IMR-90 (cell line): ENCODE measurements around the gene GRID1. TPM values are rescaled to one million over a fixed set of nuclear protein-coding genes. Genes with fewer than 3 reads are reported as not detected.

Source experiments
- ATAC-seq: fragments of 200-7000 bp; cut with Tn5 transposase; 2 replicates; pipeline ENCODE4 v1.9.1; 2020; ENCODE audit warnings: low read depth, mild to moderate bottlenecking, moderate library complexity
- BruUV-seq: library from RNA; stranded (reverse); fragments of 400-500 nt; replicated peaks from 2 replicates; lab custom pipeline; 2021; lab: Mats Ljungman, UMichigan
- CTCF ChIA-PET: fragments of 300-600 bp; formaldehyde crosslinking; extraction: SDS; loops from one replicate; lab custom pipeline; 2021; ENCODE audit warnings: antibody characterized with exemption; lab: Yijun Ruan, JAX
- POLR2A ChIA-PET: fragments of 300-600 bp; sonication (Branson Sonifier 250); formaldehyde crosslinking; loops from one replicate; lab custom pipeline; 2022; ENCODE audit warnings: antibody characterized with exemption; ENCODE audit not compliant: unreplicated experiment; lab: Charles Lee
- DNase-seq: peaks from one replicate; pipeline ENCODE4 v3.0.0; 2013
- H2AFZ ChIP-seq: replicated peaks from 2 replicates; pipeline ENCODE3; 2013; ENCODE audit warnings: low read length, mild to moderate bottlenecking; ENCODE audit not compliant: poor library complexity
- H2AK5ac ChIP-seq: 2 replicates; pipeline ENCODE4 v1.6.1; 2013; ENCODE audit warnings: low read depth, low read length, inconsistent platforms
- H2AK9ac ChIP-seq: replicated peaks from 2 replicates; pipeline ENCODE3; 2013; ENCODE audit warnings: mild to moderate bottlenecking, low read depth, low read length, moderate library complexity; ENCODE audit not compliant: poor library complexity
- H2BK120ac ChIP-seq: 2 replicates; pipeline ENCODE4 v1.6.1; 2013; ENCODE audit warnings: low read depth, low read length, inconsistent platforms
- H2BK15ac ChIP-seq: 3 replicates; pipeline ENCODE4 v1.6.1; 2013; ENCODE audit warnings: low read depth, low read length, inconsistent platforms
- H2BK20ac ChIP-seq: 2 replicates; pipeline ENCODE4 v1.6.1; 2013; ENCODE audit warnings: low read depth, mild to moderate bottlenecking, inconsistent platforms, low read length, moderate library complexity
- H2BK5ac ChIP-seq: 2 replicates; pipeline ENCODE4 v1.6.1; 2013; ENCODE audit warnings: mild to moderate bottlenecking, low read depth, low read length, inconsistent platforms; ENCODE audit not compliant: poor library complexity, severe bottlenecking
- H3K14ac ChIP-seq: replicated peaks from 2 replicates; pipeline ENCODE4 v1.6.1; 2013; ENCODE audit warnings: low read depth, low read length, inconsistent platforms
- H3K18ac ChIP-seq: 2 replicates; pipeline ENCODE4 v1.6.1; 2013; ENCODE audit warnings: low read depth, low read length, control low read depth
- H3K23ac ChIP-seq: 2 replicates; pipeline ENCODE4 v1.6.1; 2013; ENCODE audit warnings: low read depth, low read length, inconsistent platforms
- H3K27ac ChIP-seq: 2 replicates; pipeline ENCODE4 v1.5.1; 2013; ENCODE audit warnings: mild to moderate bottlenecking, control low read depth, low read length; ENCODE audit not compliant: insufficient read depth
- H3K27me3 ChIP-seq: 2 replicates; pipeline ENCODE4 v1.6.1; 2013; ENCODE audit warnings: low read length; ENCODE audit not compliant: control insufficient read depth, insufficient read depth
- H3K36me3 ChIP-seq: 2 replicates; pipeline ENCODE4 v1.6.1; 2013; ENCODE audit warnings: low read length, mixed read lengths; ENCODE audit not compliant: control insufficient read depth, insufficient read depth
- H3K4ac ChIP-seq: 2 replicates; pipeline ENCODE4 v1.6.1; 2013; ENCODE audit warnings: low read depth, low read length, inconsistent platforms
- H3K4me1 ChIP-seq: 2 replicates; pipeline ENCODE4 v1.6.1; 2013; ENCODE audit warnings: low read length, mixed read lengths; ENCODE audit not compliant: control insufficient read depth, insufficient read depth
- H3K4me2 ChIP-seq: 2 replicates; pipeline ENCODE4 v1.6.1; 2013; ENCODE audit warnings: low read depth, mild to moderate bottlenecking, control low read depth, low read length, moderate library complexity
- H3K4me3 ChIP-seq: 2 replicates; pipeline ENCODE4 v1.5.1; 2013; ENCODE audit warnings: low read depth, mild to moderate bottlenecking, control low read depth, low read length, moderate library complexity; ENCODE audit not compliant: insufficient read depth
- H3K56ac ChIP-seq: 2 replicates; pipeline ENCODE4 v1.6.1; 2013; ENCODE audit warnings: low read length, inconsistent platforms; ENCODE audit not compliant: insufficient read depth; ENCODE audit errors: extremely low read depth
- H3K79me1 ChIP-seq, 2 experiments: 2 replicates each; pipeline ENCODE4 v1.6.1; 2013; ENCODE audit warnings: low read length in 2 of 2, inconsistent platforms in 1 of 2, low read depth in 1 of 2
- H3K9ac ChIP-seq: 2 replicates; pipeline ENCODE4 v1.6.1; 2013; ENCODE audit warnings: low read depth, low read length, control low read depth
- H3K9me1 ChIP-seq: 2 replicates; pipeline ENCODE4 v1.6.1; 2013; ENCODE audit warnings: low read length, inconsistent platforms; ENCODE audit not compliant: insufficient read depth
- H3K9me3 ChIP-seq: 2 replicates; pipeline ENCODE4 v1.6.1; 2013; ENCODE audit warnings: low read length; ENCODE audit not compliant: control insufficient read depth, insufficient read depth
- H4K20me1 ChIP-seq: 2 replicates; pipeline ENCODE4 v1.6.1; 2013; ENCODE audit warnings: low read length, inconsistent platforms; ENCODE audit not compliant: insufficient read depth
- H4K5ac ChIP-seq: 2 replicates; pipeline ENCODE4 v1.6.1; 2013; ENCODE audit warnings: mild to moderate bottlenecking, low read depth, low read length, control low read depth
- H4K8ac ChIP-seq, 2 experiments: 2 replicates each; pipeline ENCODE4 v1.6.1; 2013; ENCODE audit warnings: low read depth in 2 of 2, low read length in 2 of 2, control low read depth in 1 of 2, inconsistent platforms in 1 of 2
- H4K91ac ChIP-seq: 2 replicates; pipeline ENCODE4 v1.6.1; 2013; ENCODE audit warnings: low read depth, low read length, inconsistent platforms; ENCODE audit not compliant: insufficient read depth
- CHD1 ChIP-seq: IDR thresholded peaks from 2 replicates; pipeline ENCODE4 v1.6.1; 2012; ENCODE audit warnings: low read depth, low read length, improper control_type of control experiment
- ELK1 ChIP-seq: fragments of 150-350 bp; IDR thresholded peaks from 2 replicates; pipeline ENCODE4 v1.6.1; 2016; ENCODE audit warnings: low read depth, mild to moderate bottlenecking, low read length, moderate library complexity, borderline replicate concordance
- WGBS, 2 experiments: methylation state at CpG; one replicate each; pipeline versions ENCODE4 v1.1.5 to v1.1.7; 2013; ENCODE audit warnings: missing lambda C conversion rate in 2 of 2; ENCODE audit not compliant: insufficient read length in 1 of 2; ENCODE audit errors: extremely low coverage in 2 of 2; 5-methylcytosine and 5-hydroxymethylcytosine counted together
- dilution Hi-C: fragments of 300-500 bp; cut with HindIII; formaldehyde crosslinking; loops from one replicate; pipeline ENCODE4 v1.14.3; 2018; ENCODE audit warnings: low sequenced_read_pairs; ENCODE audit not compliant: unreplicated experiment
- in situ Hi-C: fragments of 300-500 bp; cut with MboI; formaldehyde crosslinking; loops from 3 replicates; pipeline ENCODE4 v1.14.3; 2019; ENCODE audit warnings: low sequenced_read_pairs, inconsistent platforms, mixed read lengths
- intact Hi-C: fragments of 100-400 bp; cut with micrococcal nuclease; formaldehyde crosslinking; loops from 2 replicates; pipeline ENCODE4 v1.10.0; 2022
- polyA plus RNA-seq, 3 experiments: library from polyadenylated mRNA; depleted of rRNA; stranded (reverse); fragments of >200 nt; gene quantifications; 2 replicates each; pipeline ENCODE4 v1.2.3, GENCODE V29; 2012; ENCODE audit warnings: low replicate concordance in 1 of 3
- total RNA-seq: library from RNA; depleted of rRNA; stranded (reverse); fragments of >200 nt; gene quantifications from 2 replicates; pipeline ENCODE4 v1.2.3, GENCODE V29; 2012

GRID1 gene
- total and polyA plus RNA-seq, 2 of the 4 experiments (the other 2 are of a cell fraction), result not detected

GRCh38 chr10:85612833-85613232 lies 753.8 kb downstream of the GRID1 start:
- H3K9me3 ChIP-seq, result peaks cover 23% of the 10 kb centered on the region
- no peaks in the 10 kb centered on the region for H3K79me1 ChIP-seq
- TF ChIP-seq CHD1 (no peak), ELK1 (no peak)
- H2BK5ac ChIP-seq, result no peak overlapping the region
- H3K9me1 ChIP-seq, result no peaks in the 10 kb centered on the region
- H2BK15ac ChIP-seq, result no peak overlapping the region
- intact Hi-C loops, result no loop called here
- no peak overlapping the region for H2BK120ac ChIP-seq
- in situ Hi-C loops, result no loop called here
- no peak overlapping the region for H3K27ac ChIP-seq
- no peak overlapping the region for H4K5ac ChIP-seq
- ChIA-PET CTCF (no interaction called here), POLR2A (no interaction called here)
- no peaks in the 10 kb centered on the region for H3K4me1 ChIP-seq
- WGBS, 2 experiments, result 40% methylated on average over 1 of the region's 6 CpGs; no CpG with 5 or more reads in 1 of the 2 experiments
- no peaks in the 10 kb centered on the region for H3K36me3 ChIP-seq
- H2AK5ac ChIP-seq, result no peak overlapping the region
- H2AFZ ChIP-seq, result no peak overlapping the region
- H3K23ac ChIP-seq, result no peak overlapping the region
- H4K8ac ChIP-seq, result no peak overlapping the region
- H3K9ac ChIP-seq, result no peak overlapping the region
- H4K91ac ChIP-seq, result no peak overlapping the region
- H2AK9ac ChIP-seq, result no peak overlapping the region
- H3K18ac ChIP-seq, result no peak overlapping the region
- H4K20me1 ChIP-seq, result no peaks in the 10 kb centered on the region
- no peaks in the 10 kb centered on the region for H3K27me3 ChIP-seq
- no peak overlapping the region for H3K4me2 ChIP-seq
- dilution Hi-C loops, result no loop called here
- no peak overlapping the region for H3K56ac ChIP-seq
- DNase-seq (no peak), ATAC-seq (no peak)
- no peak overlapping the region for H2BK20ac ChIP-seq
- no peak overlapping the region for H3K14ac ChIP-seq
- BruUV-seq, result no TSS peak
- no peak overlapping the region for H3K4me3 ChIP-seq
- H3K4ac ChIP-seq, result no peak overlapping the region
